H1 (cell line): Measurements from ENCODE around the gene NSF. TPM values are rescaled to one million over a fixed set of nuclear protein-coding genes. Genes with fewer than 3 reads are reported as not detected.

Experiments used
- CEBPB ChIP-seq: IDR thresholded peaks from 2 replicates; pipeline ENCODE4 v1.6.1; 2012; ENCODE audit warnings: low read depth, low read length
- CHD7 ChIP-seq: fragments of 300-600 bp; sonication (generic); IDR thresholded peaks from 2 replicates; pipeline ENCODE4 v1.7.1; 2012; ENCODE audit warnings: low read length, moderate library complexity, mild to moderate bottlenecking, inconsistent platforms; ENCODE audit not compliant: insufficient replicate concordance
- CTCF ChIP-seq, 3 experiments: IDR thresholded peaks; 1 replicate in 2 of 3; 2 replicates in 1 of 3; pipeline versions ENCODE4 v1.5.1 to v1.6.1; 2011; ENCODE audit warnings: low read length in 3 of 3, mild to moderate bottlenecking in 3 of 3, inconsistent platforms in 2 of 3, low read depth in 1 of 3, moderate library complexity in 1 of 3; ENCODE audit not compliant: insufficient read depth in 1 of 3; ENCODE audit errors: control extremely low read depth in 1 of 3
- FOSL1 ChIP-seq: IDR thresholded peaks from 2 replicates; pipeline ENCODE4 v1.6.1; 2011; ENCODE audit warnings: mild to moderate bottlenecking, low read depth, low read length, moderate library complexity; ENCODE audit not compliant: insufficient read depth
- PHF8 ChIP-seq: fragments of 200-600 bp; sonication (generic); conservative IDR thresholded peaks from 2 replicates; pipeline ENCODE4 v1.7.1; 2012; ENCODE audit warnings: low read depth, mild to moderate bottlenecking, inconsistent platforms, low read length, moderate library complexity
- polyA plus RNA-seq, 7 experiments: library from polyadenylated mRNA; depleted of rRNA in 3 of 7; stranded (reverse) in 5 of 7; unstranded in 2 of 7; fragments of >200 nt in 5 of 7; fragments of 200-250 nt in 2 of 7; gene quantifications; 1 replicate in 5 of 7; 2 replicates in 1 of 7; 4 replicates in 1 of 7; pipeline versions ENCODE4 v1.2.1 to v1.2.3, GENCODE V29; 2011 to 2013; ENCODE audit warnings: missing spikeins in 2 of 7, mixed read lengths in 2 of 7
- total RNA-seq: library from RNA; stranded (reverse); fragmentation: NEBNext Ultra II Directional; extraction: Animal tissue kit (Norgen Biotek cat#: 25700); gene quantifications from 2 replicates; pipeline ENCODE4 v1.2.1, GENCODE V29; 2021

The NSF gene
- total and polyA plus RNA-seq, 2 of the 8 experiments (the other 6 are each of a cell fraction or from before 2014, with no cell fraction given): 13.0 to 27.7 TPM

- TF ChIP-seq CTCF (IDR thresholded peaks at IDR 0.05; ENCODE audit: control extremely low read depth in 1 of 3, insufficient read depth in 1 of 3, low read depth in 1 of 3, low read length in 3 of 3): no peak
- TF ChIP-seq PHF8: no peak
- no peak for TF ChIP-seq CEBPB
- TF ChIP-seq CHD7: no peak
- TF ChIP-seq FOSL1: no peak
Measured at GRCh38 chr17:46720408-46720807, 129.9 kb downstream of the NSF start (continued).
